ENCODE measurements around the gene LPP. TPM values are rescaled to one million over a fixed set of nuclear protein-coding genes. Genes with fewer than 3 reads are reported as not detected.

The LPP gene
- total RNA-seq, 1 donor = 92.1 TPM

GRCh38 chr3:188164248-188164687, 10.3 kb downstream of the LPP start:
- no peak for DNase-seq (ENCODE audit: low read depth)
- no peak for TF ChIP-seq CTCF (IDR thresholded peaks at IDR 0.05; ENCODE audit: insufficient read depth, low read length)
- H3K4me3 ChIP-seq (ENCODE audit: low read depth, low read length) = no peak overlapping the region

DNA sequence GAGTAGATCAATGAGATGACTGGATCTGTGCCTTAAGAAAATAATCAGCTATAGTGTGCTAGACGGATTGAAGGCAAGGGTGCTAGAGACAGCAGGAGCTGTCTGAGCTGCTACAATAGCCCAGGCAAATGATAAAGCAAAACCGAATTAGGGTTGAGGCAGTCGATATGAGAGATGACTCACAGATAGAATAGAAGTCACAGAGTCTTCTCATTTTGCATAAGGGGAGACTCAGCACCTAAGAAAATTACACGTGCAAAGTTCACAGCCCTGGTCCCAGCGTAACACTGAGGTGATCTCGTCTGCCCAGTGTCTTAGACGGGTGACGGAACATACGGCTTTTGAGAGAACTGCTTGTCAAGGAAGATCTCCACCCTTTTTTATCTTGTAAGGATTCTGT, 11.6 kb downstream of the LPP start:
- no peak for TF ChIP-seq CTCF (IDR thresholded peaks at IDR 0.05; ENCODE audit: insufficient read depth, low read length)
- DNase-seq (ENCODE audit: low read depth) = no peak
- H3K4me3 ChIP-seq (ENCODE audit: low read depth, low read length) = no peak overlapping the region

DNA sequence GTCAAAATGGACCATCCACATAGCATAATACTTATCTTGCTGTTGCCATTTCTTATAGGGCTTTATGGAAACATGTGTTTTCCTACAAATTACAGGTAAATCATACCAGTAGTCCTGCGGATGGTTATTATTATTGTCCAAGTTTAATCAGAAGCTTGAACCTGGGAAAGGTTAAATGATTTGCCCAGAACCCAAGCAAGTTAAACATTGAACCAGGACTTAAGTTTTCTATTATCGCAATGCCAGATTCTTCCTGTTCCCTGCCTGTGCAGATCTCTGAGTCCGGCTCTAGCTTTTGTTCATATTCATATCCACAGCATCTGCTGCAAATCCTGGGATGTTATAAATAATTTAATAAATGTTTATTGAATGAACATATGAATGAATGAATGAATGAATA, 12.5 kb downstream of the LPP start:
- no peak for DNase-seq (ENCODE audit: low read depth)
- H3K4me3 ChIP-seq (ENCODE audit: low read depth, low read length) = no peak overlapping the region
- no peak for TF ChIP-seq CTCF (IDR thresholded peaks at IDR 0.05; ENCODE audit: insufficient read depth, low read length)

- no peak overlapping the region for H3K4me3 ChIP-seq (ENCODE audit: low read depth, low read length)
- no peak for TF ChIP-seq CTCF (IDR thresholded peaks at IDR 0.05; ENCODE audit: insufficient read depth, low read length)
- no peak for DNase-seq (ENCODE audit: low read depth)
Measured at GRCh38 chr3:188168186-188168585, 14.2 kb downstream of the LPP start.

DNA sequence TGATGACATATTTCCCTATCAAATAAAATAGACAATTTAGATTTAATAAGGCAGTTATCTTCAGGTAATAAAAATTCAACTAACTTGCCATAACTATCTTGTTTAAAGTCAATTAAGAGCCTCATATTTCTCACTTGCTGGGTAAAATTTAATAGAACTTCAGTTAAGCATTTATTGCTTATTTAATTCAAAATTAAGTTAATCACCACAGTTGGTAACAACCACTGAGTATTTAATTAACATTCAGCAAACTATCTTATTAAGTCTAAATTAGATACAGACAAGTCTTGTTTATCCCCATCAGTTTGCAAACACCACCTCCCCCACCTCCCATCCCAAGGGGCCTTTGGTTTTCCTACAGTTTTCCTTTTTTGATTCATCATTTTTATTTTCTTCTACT, 14.7 kb downstream of the LPP start:
- no peak for TF ChIP-seq CTCF (IDR thresholded peaks at IDR 0.05; ENCODE audit: insufficient read depth, low read length)
- no peak overlapping the region for H3K4me3 ChIP-seq (ENCODE audit: low read depth, low read length)
- DNase-seq (ENCODE audit: low read depth) = no peak

GRCh38 chr3:188169830-188170455, 16.0 kb downstream of the LPP start:
- TF ChIP-seq CTCF (IDR thresholded peaks at IDR 0.05; ENCODE audit: insufficient read depth, low read length) = no peak
- no peak overlapping the region for H3K4me3 ChIP-seq (ENCODE audit: low read depth, low read length)
- no peak for DNase-seq (ENCODE audit: low read depth)

Data from fibroblast of the aortic adventitia (primary cell).